Hepatocyte (in vitro differentiated cells): ENCODE data around the gene THAP8.

ENCODE experiments used
- EZH2 ChIP-seq: fragments of 200-600 bp; sonication (generic); IDR thresholded peaks from 2 replicates; pipeline ENCODE4 v1.6.1; 2016; ENCODE audit warnings: antibody characterized with exemption, mild to moderate bottlenecking, borderline replicate concordance
- EZH2phosphoT487 ChIP-seq: fragments of 200-600 bp; sonication (generic); IDR thresholded peaks from one replicate; pipeline ENCODE4 v1.6.1; 2018; ENCODE audit warnings: antibody characterized with exemption, mild to moderate bottlenecking, low read depth, moderate library complexity; ENCODE audit not compliant: unreplicated experiment, severe bottlenecking
- TF ChIP-seq, protein P1 (sequence below): fragments of 200-600 bp; sonication (generic); IDR thresholded peaks from 2 replicates; pipeline ENCODE4 v1.5.1; 2016; ENCODE audit warnings: antibody characterized with exemption, mild to moderate bottlenecking; ENCODE audit not compliant: poor library complexity

DNA sequence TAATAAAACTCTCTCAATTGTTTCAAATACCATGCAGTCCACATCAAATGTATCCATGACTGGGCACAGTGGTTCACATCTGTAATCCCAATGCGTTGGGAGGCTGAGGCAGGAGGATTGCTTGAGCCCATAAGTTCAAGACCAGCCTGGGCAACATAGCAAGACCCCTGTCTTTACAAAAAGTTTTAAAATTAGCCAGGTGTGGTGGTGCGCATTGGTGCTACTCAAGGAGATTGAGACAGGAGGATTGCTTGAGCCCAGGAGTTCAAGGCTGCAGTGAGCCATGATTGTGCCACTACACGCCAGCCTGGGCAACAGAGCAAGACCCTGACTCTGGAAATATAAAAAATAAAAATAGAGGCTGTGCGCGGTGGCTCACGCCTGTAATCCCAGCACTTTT is 26.4 kb downstream of the THAP8 start:
- TF ChIP-seq, protein P1, sequence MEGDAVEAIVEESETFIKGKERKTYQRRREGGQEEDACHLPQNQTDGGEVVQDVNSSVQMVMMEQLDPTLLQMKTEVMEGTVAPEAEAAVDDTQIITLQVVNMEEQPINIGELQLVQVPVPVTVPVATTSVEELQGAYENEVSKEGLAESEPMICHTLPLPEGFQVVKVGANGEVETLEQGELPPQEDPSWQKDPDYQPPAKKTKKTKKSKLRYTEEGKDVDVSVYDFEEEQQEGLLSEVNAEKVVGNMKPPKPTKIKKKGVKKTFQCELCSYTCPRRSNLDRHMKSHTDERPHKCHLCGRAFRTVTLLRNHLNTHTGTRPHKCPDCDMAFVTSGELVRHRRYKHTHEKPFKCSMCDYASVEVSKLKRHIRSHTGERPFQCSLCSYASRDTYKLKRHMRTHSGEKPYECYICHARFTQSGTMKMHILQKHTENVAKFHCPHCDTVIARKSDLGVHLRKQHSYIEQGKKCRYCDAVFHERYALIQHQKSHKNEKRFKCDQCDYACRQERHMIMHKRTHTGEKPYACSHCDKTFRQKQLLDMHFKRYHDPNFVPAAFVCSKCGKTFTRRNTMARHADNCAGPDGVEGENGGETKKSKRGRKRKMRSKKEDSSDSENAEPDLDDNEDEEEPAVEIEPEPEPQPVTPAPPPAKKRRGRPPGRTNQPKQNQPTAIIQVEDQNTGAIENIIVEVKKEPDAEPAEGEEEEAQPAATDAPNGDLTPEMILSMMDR, result no peak
- TF ChIP-seq EZH2phosphoT487 (no peak), EZH2 (no peak)
